Endodermal cell (in vitro differentiated cells): ENCODE measurements around the gene FOS. TPM values are rescaled to one million over a fixed set of nuclear protein-coding genes. Genes with fewer than 3 reads are reported as not detected.
"Not testable (repeated sequence)": the region's sequence is repeated elsewhere in the genome, so short reads cannot be mapped to it uniquely, and the experiment has no call there.

ENCODE experiments used
- DNase-seq: peaks from one replicate; pipeline ENCODE4 v3.0.0-alpha.2; 2017
- H3K27ac ChIP-seq: 2 replicates; pipeline ENCODE4 v1.5.1; 2013; ENCODE audit warnings: mild to moderate bottlenecking, low read depth, low read length, moderate library complexity
- H3K27me3 ChIP-seq: 2 replicates; pipeline ENCODE4 v1.6.1; 2013; ENCODE audit warnings: mild to moderate bottlenecking, low read length, moderate library complexity; ENCODE audit not compliant: insufficient read depth, control insufficient read depth, poor library complexity, severe bottlenecking
- H3K36me3 ChIP-seq: 2 replicates; pipeline ENCODE4 v1.7.0; 2013; ENCODE audit warnings: mild to moderate bottlenecking, low read length, moderate library complexity; ENCODE audit not compliant: control insufficient read depth, insufficient read depth
- H3K4me1 ChIP-seq: one replicate; pipeline ENCODE4 v1.7.0; 2013; ENCODE audit warnings: low read length; ENCODE audit not compliant: control insufficient read depth, insufficient read depth
- H3K4me3 ChIP-seq: 2 replicates; pipeline ENCODE4 v1.5.1; 2013; ENCODE audit warnings: mild to moderate bottlenecking, low read length, moderate library complexity
- H3K9ac ChIP-seq: 2 replicates; pipeline ENCODE4 v1.6.1; 2013; ENCODE audit warnings: mild to moderate bottlenecking, low read length, moderate library complexity; ENCODE audit not compliant: poor library complexity, severe bottlenecking; ENCODE audit errors: extremely low read depth
- H3K9me3 ChIP-seq: 2 replicates; pipeline ENCODE4 v1.6.1; 2013; ENCODE audit warnings: mild to moderate bottlenecking, low read length, moderate library complexity; ENCODE audit not compliant: control insufficient read depth
- H3K27ac Mint-ChIP-seq: 2 replicates; pipeline ENCODE4 v1.8.0; 2020; ENCODE audit warnings: mixed read lengths
- H3K27me3 Mint-ChIP-seq: 2 replicates; pipeline ENCODE4 v1.8.0; 2021; ENCODE audit warnings: mild to moderate bottlenecking, mixed read lengths; ENCODE audit not compliant: insufficient read depth
- H3K36me3 Mint-ChIP-seq: 2 replicates; pipeline ENCODE4 v1.8.0; 2020; ENCODE audit warnings: low read depth, mixed read lengths
- H3K4me1 Mint-ChIP-seq: 2 replicates; pipeline ENCODE4 v1.8.0; 2020; ENCODE audit warnings: mixed read lengths
- H3K4me3 Mint-ChIP-seq: 2 replicates; pipeline ENCODE4 v1.8.0; 2020; ENCODE audit warnings: mild to moderate bottlenecking, moderate library complexity, mixed read lengths
- H3K9me3 Mint-ChIP-seq: 2 replicates; pipeline ENCODE4 v1.8.0; 2020; ENCODE audit warnings: mild to moderate bottlenecking, mixed read lengths
- WGBS, 2 experiments: methylation state at CpG; one replicate each; pipeline versions ENCODE4 v1.1.5 to v1.1.7; 2013; ENCODE audit warnings: missing lambda C conversion rate in 2 of 2, mixed read lengths in 1 of 2; ENCODE audit not compliant: insufficient coverage in 1 of 2, insufficient read length in 1 of 2; 5-methylcytosine and 5-hydroxymethylcytosine counted together
- total RNA-seq, 2 donors: library from RNA; stranded (reverse); fragmentation: NEBNext Ultra II Directional in 1 of 2; extraction: Animal tissue kit (Norgen Biotek cat#: 25700) in 1 of 2; gene quantifications; 2 replicates in 1 of 2; 3 replicates in 1 of 2; pipeline ENCODE4 v1.2.1, GENCODE V29; 2021
- TF ChIP-seq, protein P1 (sequence below): fragments of 200-600 bp; sonication (generic); conservative IDR thresholded peaks from 2 replicates; pipeline ENCODE4 v1.5.0; 2021; ENCODE audit warnings: antibody characterized with exemption, mild to moderate bottlenecking

The FOS gene
- total RNA-seq, 2 donors from 2014 or later: 10.3 to 14.0 TPM

DNA sequence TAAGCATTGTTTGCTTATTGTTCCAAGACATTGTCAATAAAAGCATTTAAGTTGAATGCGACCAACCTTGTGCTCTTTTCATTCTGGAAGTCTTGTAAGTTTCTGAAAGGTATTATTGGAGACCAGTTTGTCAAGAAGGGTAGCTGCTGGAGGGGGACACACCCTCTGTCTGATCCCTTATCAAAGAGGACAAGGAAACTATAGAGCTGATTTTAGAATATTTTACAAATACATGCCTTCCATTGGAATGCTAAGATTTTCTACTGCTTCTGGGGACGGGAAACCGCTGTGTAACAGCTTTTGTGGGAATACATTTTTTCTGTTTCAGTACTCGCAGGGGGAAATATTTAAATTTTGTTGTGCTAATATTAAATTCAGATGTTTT, 3.5 kb downstream of the FOS start:
- Histone ChIP-seq H3K36me3 (no peaks in the 10 kb centered on the region), H3K4me3 (no peak overlapping the region), H3K27ac (no peak overlapping the region), H3K4me1 (peaks cover 8% of the 10 kb centered on the region), H3K9ac (no peak overlapping the region), H3K9me3 (no peaks in the 10 kb centered on the region), H3K27me3 (no peaks in the 10 kb centered on the region)
- H3K36me3 Mint-ChIP-seq: peaks cover 15% of the 10 kb centered on the region
- H3K4me3 Mint-ChIP-seq: no peak overlapping the region
- peaks cover 19% of the 10 kb centered on the region for H3K27me3 Mint-ChIP-seq
- no peak overlapping the region for H3K27ac Mint-ChIP-seq
- WGBS, 2 experiments: 84 to 91% methylated on average over 4 of the region's 4 CpGs
- H3K9me3 Mint-ChIP-seq: no peaks in the 10 kb centered on the region
- TF ChIP-seq, protein P1, sequence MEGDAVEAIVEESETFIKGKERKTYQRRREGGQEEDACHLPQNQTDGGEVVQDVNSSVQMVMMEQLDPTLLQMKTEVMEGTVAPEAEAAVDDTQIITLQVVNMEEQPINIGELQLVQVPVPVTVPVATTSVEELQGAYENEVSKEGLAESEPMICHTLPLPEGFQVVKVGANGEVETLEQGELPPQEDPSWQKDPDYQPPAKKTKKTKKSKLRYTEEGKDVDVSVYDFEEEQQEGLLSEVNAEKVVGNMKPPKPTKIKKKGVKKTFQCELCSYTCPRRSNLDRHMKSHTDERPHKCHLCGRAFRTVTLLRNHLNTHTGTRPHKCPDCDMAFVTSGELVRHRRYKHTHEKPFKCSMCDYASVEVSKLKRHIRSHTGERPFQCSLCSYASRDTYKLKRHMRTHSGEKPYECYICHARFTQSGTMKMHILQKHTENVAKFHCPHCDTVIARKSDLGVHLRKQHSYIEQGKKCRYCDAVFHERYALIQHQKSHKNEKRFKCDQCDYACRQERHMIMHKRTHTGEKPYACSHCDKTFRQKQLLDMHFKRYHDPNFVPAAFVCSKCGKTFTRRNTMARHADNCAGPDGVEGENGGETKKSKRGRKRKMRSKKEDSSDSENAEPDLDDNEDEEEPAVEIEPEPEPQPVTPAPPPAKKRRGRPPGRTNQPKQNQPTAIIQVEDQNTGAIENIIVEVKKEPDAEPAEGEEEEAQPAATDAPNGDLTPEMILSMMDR: no peak
- H3K4me1 Mint-ChIP-seq: peaks cover 29% of the 10 kb centered on the region
- DNase-seq: no peak

DNA sequence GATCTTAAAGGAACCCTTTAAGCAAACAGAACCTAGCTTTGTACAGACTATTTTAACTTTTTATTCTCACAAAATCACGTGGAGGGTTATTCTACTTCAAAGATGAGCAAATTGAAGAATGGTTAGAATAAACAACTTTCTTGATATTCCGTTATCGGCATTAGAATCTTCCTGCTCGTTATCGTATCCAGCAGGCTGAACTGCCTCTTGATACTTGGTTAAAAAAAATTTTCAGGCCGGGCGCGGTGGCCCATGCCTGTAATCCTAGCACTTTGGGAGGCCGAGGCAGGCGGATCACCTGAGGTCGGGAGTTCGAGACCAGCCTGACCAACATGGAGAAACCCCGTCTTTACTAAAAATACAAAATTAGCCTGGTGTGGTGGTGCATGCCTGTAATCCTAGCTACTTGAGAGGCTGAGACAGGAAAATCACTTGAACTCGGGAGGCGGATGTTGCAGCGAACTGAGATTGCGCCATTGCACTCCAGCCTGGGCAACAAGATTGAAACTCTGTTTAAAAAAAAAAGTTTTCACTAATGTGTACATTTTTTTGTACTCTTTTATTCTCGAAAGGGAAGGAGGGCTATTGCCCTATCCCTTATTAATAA, 4.0 kb downstream of the FOS start:
- 89 to 94% methylated on average over 15 to 17 of the region's 18 CpGs for WGBS, 2 experiments
- not testable (repeated sequence) for DNase-seq, H3K36me3 ChIP-seq, H3K4me3 ChIP-seq, H3K9me3 ChIP-seq, H3K27me3 ChIP-seq, H3K27ac Mint-ChIP-seq, H3K27ac ChIP-seq, H3K9ac ChIP-seq, H3K4me3 Mint-ChIP-seq, H3K9me3 Mint-ChIP-seq, H3K4me1 ChIP-seq
- Mint-ChIP-seq H3K36me3 (peaks cover 15% of the 10 kb centered on the region), H3K4me1 (peaks cover 30% of the 10 kb centered on the region), H3K27me3 (peaks cover 19% of the 10 kb centered on the region)

DNA sequence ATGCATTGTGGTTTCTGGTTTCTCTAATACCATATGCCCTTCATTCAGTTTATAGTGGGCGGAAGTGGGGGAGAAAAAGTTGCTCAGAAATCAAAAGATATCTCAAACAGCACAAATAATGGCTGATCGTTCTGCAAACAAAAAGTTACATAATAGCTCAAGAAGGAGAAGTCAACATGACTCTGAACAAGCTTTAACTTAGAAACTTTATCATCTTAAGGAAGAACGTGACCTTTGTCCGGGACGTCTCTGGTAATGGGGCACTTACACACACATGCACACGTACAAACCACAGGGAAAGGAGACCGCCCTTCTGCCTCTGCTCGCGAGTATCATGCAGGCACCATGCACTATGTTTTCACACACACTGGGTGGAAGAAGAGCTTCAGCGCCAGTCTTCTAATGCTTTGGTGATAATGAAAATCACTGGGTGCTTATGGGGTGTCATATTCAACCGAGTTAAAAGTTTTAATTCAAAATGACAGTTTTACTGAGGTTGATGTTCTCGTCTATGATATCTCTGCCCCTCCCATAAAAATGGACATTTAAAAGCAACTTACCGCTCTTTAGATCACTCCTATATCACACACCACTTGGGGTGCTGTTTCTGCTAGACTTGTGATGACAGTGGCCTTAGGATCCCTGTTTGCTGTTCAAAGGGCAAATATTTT, 4.7 kb downstream of the FOS start:
- WGBS, 2 experiments: 80 to 86% methylated on average over 6 to 13 of the region's 13 CpGs
- Mint-ChIP-seq H3K9me3 (no peaks in the 10 kb centered on the region), H3K36me3 (peaks cover 15% of the 10 kb centered on the region), H3K27ac (no peak overlapping the region), H3K4me1 (peaks cover 31% of the 10 kb centered on the region), H3K27me3 (peaks cover 19% of the 10 kb centered on the region), H3K4me3 (no peak overlapping the region)
- Histone ChIP-seq H3K4me1 (peaks cover 8% of the 10 kb centered on the region), H3K9ac (no peak overlapping the region), H3K9me3 (no peaks in the 10 kb centered on the region), H3K27me3 (no peaks in the 10 kb centered on the region), H3K4me3 (no peak overlapping the region), H3K27ac (no peak overlapping the region), H3K36me3 (no peaks in the 10 kb centered on the region)
- TF ChIP-seq, protein P1: peak; percentile 38
- no peak for DNase-seq
